Ishikawa (cell line): ENCODE results near the gene ERG28.

Experiments
- CEBPB ChIP-seq: IDR thresholded peaks from 2 replicates; pipeline ENCODE4 v1.6.1; 2012
- CREB1 ChIP-seq: IDR thresholded peaks from 2 replicates; pipeline ENCODE4 v1.6.1; 2012; ENCODE audit warnings: low read depth
- EGR1 ChIP-seq: IDR thresholded peaks from 2 replicates; pipeline ENCODE4 v1.6.1; 2012
- EP300 ChIP-seq: IDR thresholded peaks from 2 replicates; pipeline ENCODE4 v1.6.1; 2012; ENCODE audit warnings: borderline replicate concordance
- FOXM1 ChIP-seq: IDR thresholded peaks from 2 replicates; pipeline ENCODE4 v1.6.1; 2012; ENCODE audit warnings: low read depth, borderline replicate concordance
- MAX ChIP-seq: IDR thresholded peaks from 2 replicates; pipeline ENCODE4 v1.6.1; 2012
- NFIC ChIP-seq: IDR thresholded peaks from 2 replicates; pipeline ENCODE4 v1.6.1; 2012
- RAD21 ChIP-seq: IDR thresholded peaks from 2 replicates; pipeline ENCODE4 v1.6.1; 2012; ENCODE audit warnings: low read depth
- REST ChIP-seq: IDR thresholded peaks from 2 replicates; pipeline ENCODE4 v1.6.1; 2012; ENCODE audit warnings: low read depth, mild to moderate bottlenecking
- TAF1 ChIP-seq: IDR thresholded peaks from 2 replicates; pipeline ENCODE4 v1.6.1; 2012; ENCODE audit warnings: low read depth, mild to moderate bottlenecking
- TCF12 ChIP-seq: IDR thresholded peaks from 2 replicates; pipeline ENCODE4 v1.6.1; 2012; ENCODE audit warnings: low read depth
- TEAD4 ChIP-seq: IDR thresholded peaks from 2 replicates; pipeline ENCODE4 v1.6.1; 2012
- USF1 ChIP-seq: IDR thresholded peaks from 2 replicates; pipeline ENCODE4 v1.6.1; 2012
- YY1 ChIP-seq: IDR thresholded peaks from 2 replicates; pipeline ENCODE4 v1.6.1; 2012; ENCODE audit warnings: low read depth
- ZBTB7A ChIP-seq: IDR thresholded peaks from 2 replicates; pipeline ENCODE4 v1.6.1; 2012; ENCODE audit warnings: low read depth

The ERG28 gene

DNA sequence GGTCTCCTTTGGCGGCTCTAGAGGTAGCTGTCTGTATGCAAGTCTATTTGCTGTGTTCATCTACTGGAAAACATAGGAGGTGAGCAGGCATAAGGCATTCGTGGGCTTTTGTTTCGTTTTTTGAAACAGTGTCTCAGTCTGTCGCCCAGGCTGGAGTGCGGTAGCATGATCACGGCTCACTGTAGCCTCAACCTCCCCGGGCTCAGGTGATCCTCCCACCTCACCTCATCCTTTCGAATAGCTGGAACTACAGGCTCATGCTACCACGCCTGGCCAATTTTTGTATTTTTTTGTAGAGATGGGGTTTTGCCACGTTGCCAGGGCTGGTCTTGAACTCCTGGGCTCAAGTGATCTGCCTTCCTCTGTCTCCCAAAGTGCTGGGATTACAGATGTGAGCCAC lies 54.8 kb downstream of the ERG28 start:
- no peak for TF ChIP-seq EP300
- no peak for TF ChIP-seq CREB1
- no peak for TF ChIP-seq RAD21
- TF ChIP-seq USF1 = no peak
- no peak for TF ChIP-seq TAF1
- TF ChIP-seq CEBPB = no peak
- no peak for TF ChIP-seq NFIC
- no peak for TF ChIP-seq REST
- no peak for TF ChIP-seq TCF12
- no peak for TF ChIP-seq EGR1

- TF ChIP-seq CEBPB (no peak), EGR1 (no peak), TEAD4 (no peak), TAF1 (no peak), USF1 (no peak), ZBTB7A (no peak), TCF12 (no peak), EP300 (no peak), MAX (no peak), FOXM1 (no peak), YY1 (no peak), RAD21 (no peak), REST (no peak)
Observed at GRCh38 chr14:75604979-75605851, 55.5 kb downstream of the ERG28 start.

- TF ChIP-seq NFIC = no peak
- 0 out of 2 replicates have a peak, but pooled peaks have one; percentile 31 for TF ChIP-seq CEBPB
Observed at GRCh38 chr14:75602503-75602902, 58.2 kb downstream of the ERG28 start.
